Activated CD4-positive, alpha-beta T cell treated with anti-CD3 and anti-CD28 coated beads, Interleukin-2, amount 50 U/mL, for 48 hours (primary cell): ENCODE measurements around the gene REC114.

Experiments used
- DNase-seq, 2 experiments: peaks; one replicate each; pipeline ENCODE4 v3.0.0-alpha.2; 2020

The REC114 gene

DNA sequence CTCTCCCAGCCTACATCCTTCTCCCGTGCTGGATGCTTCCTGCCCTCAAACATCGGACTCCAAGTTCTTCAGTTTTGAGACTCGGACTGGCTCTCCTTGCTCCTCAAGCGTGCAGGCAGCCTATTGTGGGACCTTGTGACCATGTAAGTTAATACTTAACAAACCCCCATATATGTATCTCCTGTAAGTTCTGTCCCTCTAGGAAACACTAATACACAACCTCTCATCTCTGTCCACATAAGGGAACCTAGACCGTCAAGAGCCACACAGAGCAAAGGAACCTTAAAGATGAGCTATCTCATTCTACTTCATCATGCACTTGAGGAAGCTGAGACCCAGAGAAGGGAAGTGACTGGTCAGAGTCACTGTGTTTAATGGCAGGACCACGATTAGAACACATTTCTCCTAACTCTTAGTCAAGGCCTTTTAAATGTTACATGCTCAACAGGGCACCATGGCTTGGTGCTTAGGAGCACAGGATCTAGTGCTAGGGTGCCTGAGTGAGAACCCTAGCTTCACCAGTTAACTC, 140.0 kb downstream of the REC114 start:
- no peak for DNase-seq

DNA sequence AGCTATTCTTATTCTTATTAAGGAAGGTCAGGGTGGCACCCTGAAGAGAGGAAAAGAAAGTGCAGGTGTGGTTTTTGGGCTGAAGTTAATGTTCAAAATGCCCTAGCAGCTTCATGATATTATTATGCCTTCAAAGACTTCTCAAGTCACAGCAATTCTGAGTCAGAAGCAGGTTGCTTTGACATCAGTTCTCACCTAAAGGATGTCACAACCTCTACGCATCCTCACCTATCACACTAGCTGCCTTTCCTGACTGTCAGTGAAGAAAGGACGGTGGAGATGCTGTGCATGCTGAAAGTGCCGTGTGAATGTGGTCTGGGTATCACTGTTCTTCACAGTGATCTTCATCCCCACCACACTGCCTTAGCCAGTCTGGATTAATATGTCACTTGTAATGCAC, 140.6 kb downstream of the REC114 start:
- no peak for DNase-seq

DNA sequence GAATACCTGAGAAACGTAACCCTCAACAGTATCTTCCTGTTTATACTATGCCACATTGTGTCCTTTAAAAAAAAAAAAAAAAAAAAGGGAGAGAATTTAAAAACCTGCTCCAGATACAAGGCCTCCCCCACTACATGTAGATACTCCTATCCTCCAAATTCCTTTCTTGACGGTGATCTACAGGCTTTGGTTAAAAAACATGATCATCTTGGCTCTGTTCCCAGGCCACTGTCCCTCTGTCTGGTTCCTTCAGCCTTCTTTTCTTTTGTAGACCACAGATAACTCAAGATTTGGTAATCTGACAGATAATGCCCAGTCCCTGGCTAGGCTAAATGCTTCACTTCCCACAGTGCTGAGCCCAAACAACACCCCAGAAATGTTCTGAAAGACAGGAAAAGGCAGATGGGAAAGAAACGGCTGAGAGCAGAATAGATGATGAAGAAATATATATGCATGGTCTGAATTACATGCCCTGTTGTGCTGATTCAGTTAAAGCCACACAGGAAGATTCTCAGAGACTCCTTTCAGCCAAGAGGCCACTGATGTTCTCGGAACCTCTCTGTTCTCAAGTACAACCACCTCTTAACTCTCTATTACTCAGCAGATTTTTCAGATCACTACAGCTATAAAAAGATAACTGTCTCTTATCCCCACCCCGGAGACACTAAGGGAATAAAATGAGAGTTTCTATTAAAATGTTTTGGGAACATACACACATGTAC, 141.9 kb downstream of the REC114 start:
- no peak for DNase-seq

DNA sequence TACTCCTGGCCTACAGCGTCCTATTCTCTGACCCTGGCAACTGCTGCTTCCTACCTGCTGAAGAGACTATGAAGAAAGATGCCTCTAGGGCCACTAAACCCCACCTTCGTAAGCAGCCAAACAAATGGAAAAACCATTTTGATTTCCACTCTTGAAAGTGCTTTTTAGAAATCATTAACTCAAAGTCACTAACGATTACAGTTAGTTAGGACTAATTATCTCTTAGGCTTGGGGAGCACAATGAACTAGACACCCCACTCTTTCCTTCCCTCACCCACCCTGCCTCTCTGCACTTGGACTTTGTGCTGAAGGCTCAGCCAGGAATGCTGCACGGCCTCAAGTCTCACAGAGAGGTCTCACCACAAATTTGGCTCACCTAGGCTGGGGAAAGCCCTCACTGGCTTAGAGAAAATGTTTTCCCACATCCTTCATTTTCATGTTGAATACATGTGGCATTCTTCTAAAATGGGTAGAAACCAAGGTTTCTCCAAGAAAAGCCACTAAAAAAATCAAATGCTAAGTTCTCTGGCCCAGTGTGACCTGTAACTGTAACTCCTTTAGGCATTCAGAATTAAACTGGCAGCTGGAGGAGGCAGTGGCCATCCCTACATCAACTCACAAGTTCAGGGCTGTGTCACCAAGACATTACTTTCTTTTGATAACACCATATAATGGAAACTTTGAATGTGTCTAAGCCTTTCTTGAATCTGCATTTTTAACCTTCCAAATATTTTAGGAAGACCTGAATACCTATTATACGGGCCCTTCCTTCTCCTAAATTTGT, 143.1 kb downstream of the REC114 start:
- no peak for DNase-seq

DNA sequence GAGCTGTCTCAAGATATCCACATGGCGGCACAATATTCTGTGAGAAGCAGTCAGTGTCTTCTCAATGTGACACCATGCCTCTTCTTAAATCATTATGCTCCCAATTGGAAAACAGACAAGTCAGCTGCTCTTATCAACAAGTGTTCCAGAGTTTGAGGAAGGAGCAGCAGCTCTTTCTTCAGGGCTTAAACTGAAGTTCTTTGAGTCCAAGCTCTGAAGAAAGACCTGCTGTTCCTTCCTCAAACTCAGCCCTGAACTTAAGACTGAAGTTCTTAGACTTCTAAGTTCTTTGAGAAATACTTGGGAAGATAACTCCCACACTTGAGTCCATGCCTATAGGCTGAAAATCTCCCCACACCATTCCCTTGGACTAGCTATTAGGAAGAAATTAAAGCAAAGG, 146.8 kb downstream of the REC114 start:
- DNase-seq, result no peak

DNA sequence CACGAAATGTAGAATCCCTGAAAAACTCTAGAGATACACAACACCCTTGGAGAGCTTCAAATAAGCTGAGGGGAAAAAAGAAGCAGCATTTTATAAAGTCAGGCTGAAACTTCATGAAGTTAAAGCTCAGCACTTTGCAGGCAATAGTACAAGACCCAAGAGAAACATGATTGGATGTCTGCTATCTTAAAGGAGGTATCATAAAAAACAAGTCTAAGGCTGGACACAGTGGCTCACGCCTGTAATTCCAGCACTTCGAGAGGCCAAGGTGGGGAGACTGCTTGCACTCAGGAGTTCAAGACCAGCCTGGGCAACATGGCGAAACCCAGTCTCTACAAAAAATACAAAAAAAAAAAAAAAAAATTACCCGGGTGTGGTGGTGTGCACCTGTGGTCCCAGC, 147.3 kb downstream of the REC114 start:
- no peak for DNase-seq

DNA sequence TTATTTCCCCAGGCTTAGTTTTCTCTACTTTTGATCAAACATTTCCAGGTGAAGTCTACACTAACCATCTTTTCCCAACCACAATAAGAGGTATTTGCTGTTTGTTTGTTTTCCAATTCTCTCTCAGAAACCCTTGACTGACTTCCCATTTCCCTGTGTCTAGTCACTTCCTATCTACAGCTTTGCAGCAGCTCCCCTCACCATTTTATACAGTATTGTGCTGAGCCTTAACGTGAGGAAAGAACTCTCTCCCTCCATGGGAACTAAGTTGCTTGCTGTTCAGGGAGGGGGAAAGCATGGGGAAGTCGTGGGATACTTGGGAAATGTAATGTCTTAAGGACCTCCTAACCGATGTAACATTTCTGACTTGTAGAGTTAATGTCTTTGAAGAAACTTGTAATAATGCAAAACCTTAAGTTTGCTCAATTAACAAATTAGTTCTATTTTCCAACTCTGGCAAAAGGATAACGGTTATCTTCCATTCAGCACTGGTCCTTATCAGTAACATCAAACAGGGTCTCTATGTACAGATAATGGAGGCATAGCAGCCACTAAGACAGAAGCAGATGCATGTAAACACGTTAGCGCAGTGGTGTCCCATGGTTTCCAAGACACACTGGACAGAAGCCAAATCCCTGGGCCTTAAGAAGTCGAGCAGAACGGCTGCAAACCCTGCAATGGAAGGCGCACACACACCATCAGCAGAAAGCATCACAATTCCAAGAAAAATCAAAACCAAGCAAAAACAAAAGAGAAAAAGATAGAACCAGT, 150.5 kb downstream of the REC114 start:
- DNase-seq, result no peak

DNA sequence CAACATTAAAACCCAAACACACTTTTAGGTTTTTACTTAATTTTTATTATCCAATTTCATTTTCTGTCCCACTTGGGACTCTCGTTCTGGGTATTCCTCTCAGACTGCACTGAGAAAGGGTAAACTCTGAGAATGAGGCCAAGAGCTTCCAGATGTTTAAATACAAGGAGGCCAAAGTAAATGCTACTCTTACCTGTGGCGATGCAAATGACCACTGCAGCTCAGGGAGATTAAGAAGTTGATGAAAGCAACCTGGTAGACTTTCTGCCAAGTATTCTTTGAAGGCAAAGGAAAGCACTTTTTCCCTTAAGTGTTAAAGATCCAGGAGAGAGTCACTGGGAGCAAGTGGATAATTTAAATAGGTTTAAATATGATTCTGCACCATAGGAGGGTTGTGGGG, 151.1 kb downstream of the REC114 start:
- no peak for DNase-seq

DNA sequence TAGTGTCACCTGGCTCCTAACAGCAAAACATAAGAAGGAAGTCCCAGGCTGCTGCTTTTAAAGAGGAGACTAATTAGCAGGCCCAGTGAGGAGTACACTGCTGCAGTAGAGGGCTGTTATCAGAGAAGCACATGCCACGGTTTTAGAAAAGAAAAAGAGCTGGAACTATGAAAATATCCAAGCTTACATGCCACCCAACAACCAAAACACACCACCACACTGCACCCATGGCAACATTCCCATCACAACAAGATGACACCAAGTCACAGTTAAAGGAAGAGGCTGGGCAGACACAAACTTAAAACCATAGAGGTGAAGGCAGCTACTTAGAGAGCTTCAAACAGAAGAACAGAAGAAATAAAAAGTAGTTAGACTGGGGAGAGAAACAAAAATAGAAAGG, 153.2 kb downstream of the REC114 start:
- DNase-seq, result no peak

DNA sequence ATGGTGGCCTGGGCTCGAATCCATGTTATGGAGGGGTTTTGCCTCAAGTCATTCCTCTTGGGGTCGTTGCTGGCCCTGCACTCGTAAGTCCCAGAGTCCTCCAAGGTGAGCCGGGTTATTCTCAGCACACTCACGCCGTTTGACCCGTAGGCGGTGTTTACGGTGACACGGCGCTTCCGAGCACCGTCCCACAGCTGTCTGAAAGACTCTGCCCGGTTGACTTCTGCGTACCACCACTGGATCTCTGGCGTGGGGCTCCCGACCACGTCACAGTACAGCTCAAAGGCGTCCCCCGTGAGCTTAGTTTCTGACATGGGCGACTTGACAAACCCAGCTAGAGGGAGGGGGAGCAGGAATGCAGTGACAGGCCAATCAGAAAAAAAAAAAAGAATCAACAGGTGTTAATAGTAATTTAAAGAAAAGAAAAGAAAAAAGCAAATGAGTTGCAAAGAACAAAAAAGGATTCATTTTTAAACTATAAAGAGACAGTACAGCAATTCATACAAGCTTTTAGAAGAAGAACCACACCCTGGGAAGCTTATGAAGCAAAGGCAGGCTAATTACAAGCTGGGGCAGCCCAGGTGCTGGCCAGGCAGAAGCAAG, 154.2 kb downstream of the REC114 start:
- no peak for DNase-seq

DNA sequence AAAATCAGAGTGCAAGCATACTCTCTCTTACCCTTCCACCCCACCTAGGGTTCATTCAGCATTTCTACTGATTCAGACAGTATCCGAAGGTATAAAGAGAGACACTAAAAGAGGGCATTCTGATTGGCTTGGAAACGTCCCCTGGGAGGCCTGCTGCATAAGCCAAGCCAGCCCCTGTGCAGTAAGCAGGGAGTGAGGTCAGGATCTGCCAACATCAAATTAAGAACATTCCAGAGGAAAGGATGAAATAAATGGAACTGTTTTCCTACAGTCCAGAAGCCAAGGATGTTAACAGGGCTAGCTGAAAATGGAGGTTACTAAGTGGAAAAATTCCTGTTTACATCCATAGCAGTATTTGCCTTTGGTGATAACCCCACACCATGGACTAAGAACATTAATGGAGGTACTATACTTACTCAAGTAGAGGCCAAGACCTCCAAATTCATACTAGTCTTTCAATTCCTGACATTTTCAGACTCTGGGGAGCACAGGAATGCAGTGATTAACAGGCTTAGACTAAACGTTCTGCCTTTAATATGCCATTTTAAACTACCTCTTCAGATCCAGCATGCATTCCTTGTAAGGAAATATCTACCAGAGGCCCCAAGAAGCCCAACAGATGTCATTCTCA, 155.7 kb downstream of the REC114 start:
- DNase-seq, result no peak

DNA sequence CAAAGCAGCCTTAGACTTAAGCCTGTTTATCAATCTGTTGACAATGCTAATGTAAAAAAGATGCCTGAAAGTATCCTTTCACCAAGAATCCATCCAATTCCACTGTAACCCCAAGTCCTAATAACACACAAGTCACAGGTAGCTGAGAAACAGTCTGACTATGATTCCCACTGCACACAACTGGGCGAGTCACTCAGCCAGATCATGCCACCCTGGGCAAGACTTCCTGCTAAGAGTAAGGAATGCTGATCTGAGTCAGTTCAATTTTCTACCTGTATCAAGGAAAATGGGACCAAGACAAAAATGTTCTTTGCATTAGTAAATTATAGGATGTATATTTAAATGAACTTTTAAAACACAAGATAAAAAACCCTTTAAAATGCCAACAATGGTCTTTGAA, 157.0 kb downstream of the REC114 start:
- DNase-seq, result no peak

DNA sequence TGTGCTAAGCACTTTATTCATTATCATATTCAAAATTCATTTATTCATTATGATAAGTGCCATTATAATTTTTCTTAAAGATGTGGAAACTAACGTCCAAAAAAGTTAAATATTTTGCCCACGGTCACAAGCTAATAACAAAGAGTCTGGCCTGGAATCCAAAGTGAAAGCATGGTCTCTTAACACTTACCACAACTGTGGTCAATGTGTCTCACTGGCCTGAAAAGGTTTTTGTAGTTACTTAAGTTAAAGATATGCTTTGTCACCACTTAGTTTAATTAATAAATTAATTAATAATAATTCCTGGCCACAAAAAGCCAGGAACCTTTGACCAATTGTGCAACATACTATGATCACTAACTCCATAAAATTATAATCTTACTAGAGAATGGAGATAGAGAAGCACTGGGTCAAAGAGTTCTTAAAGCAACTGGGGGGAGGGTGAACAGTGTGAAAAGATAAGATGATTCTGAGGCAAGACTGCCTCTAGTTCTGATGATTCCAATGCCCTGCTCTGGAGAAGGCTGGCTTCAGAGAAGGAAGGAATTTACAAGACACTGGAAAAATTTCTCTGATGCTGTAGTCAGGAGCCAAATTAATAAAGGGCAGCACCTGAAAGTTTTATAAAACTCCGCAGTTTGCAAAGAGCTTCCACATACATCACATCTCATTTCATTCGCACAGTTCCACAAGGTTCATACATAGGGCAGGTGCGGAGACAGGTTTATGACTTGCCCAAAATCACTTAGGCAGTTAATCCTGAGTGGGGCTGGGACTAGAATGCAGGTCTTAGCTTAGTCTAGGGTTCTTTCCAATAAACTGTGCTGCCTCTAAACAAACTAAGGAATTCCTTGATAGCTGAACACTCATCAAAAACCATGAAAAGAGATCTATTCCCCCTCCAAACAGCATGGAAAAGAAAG, 157.7 kb downstream of the REC114 start:
- no peak for DNase-seq

DNA sequence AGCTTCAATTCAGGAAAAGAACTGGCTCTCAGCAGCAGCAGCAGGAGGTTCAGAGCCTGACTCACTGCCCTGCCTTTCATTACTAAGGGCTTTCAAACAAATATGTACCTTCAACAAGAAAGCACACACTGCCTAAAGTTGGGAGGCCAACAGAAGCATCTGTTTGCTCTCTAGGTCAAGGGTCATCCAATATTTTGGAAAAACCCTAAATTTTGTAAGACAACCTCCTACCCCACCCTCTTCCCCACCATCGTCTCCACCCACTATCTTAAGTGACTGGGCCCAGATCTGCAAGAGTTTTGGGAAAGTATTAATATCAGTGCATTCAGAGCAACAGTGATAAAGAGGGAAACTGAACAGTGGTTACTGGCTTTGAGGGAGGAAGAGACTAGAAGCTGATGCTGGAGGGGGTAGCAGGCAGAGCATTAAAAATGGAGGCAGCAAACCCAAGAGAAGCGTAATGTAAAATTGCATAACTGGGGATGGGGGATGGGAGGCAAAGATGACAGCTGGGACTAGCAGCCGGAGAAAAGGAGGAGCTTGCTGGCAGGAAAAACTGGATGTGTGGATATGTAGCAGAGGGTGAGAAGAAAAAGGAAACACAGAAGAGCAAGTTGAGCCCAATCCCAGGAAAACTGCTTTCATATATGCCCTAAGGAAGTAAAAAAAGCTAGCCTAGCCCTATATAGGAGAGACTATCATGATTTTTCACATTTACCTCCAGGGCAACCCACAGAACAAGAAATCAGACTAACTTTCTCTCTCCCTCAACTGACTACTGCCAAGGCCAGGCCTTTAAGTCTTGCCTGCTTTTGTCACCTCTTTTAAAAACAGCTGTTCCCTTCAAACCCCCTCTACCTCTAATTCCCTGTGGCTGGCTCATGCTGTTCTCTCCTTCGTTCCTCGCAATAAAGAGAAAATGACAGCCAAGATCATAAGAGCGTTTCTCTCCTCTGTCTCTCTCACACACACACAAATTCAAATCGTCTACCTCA, 158.8 kb downstream of the REC114 start:
- no peak for DNase-seq

DNA sequence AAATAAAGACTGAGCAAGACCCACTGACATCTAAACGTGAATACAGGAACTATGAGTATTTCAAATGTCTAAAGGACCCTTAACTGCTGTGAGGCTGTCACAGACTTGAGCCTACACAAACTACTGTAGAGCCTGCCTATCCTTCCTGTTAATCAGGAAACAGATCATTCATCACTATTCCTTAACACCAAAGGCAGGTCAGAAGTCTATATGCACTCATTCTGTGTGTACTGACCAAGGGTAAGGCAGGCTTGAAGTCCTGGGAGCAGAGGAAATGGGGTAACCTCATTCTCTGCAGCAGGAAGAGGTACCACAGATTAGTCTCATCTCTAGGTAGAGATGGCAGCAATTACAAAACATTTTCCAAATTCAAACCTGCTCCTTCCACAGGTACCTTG, 159.5 kb downstream of the REC114 start:
- no peak for DNase-seq

DNA sequence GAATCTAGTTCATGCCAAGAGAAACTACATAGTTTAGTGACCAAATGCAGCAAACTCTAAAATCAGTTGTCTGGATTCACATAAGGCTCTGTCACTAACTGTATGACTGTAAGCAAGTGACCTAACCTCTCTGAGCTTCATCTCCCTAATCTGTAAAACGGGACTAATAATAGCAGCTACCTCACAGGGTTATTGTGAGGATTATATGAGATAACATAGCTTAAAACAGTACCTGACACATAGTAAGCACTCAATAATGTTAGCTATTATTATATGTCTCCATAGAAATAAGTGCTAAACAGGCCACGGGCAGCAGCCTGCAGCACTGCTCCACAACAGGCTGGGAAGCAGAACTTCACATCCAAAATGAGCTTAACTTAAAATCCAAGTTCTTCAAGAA, 160.0 kb downstream of the REC114 start:
- DNase-seq, result no peak

DNA sequence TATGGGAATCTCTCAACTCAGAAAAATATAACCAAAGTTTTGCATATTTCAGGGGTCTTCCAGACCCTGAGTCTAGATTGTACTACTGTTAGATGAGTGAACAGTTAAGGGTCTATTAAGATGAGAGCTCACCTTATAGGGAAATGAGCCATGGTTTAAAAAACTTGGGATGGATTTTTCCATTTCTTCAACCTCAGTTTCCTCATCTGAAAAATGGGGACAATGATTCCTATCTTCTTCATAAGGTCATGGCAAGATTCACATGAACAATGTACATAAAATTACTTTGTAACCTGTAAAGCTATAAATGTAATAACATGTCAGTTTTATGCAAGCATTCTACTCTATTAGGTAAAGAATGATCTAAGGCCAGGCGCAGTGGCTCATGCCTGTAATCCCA, 161.5 kb downstream of the REC114 start:
- DNase-seq, result no peak

DNA sequence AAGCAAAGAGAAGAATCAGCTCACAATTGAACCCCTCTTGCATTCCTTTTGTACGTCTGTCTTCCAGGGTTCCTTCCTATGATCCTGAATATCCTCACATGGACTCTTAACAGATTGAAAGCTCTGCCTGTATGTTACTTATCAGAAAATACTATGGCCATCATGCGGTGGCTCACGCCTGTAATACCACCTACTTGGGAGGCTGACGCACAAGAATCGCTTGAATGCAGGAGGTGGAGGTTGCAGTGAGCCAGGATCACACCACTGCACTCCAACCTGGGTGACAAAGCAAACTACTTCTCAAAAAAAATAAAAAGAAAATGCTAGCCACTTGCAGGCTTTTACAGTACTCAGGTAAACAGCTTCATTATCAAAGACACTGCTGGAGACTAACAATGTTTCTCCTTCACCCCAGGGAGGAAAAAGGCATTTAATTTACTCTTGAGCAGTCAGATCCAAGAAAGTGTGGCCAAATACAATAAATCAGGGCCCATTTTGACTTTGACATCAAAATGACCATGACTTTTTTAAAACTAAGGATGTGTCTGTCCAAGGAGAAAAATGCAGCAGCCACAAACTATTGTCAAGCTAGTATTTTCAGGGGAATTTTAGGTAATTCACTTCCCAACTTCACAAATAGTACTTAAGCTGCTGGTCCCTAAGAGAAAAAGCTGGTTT, 162.9 kb downstream of the REC114 start:
- DNase-seq, result no peak

DNA sequence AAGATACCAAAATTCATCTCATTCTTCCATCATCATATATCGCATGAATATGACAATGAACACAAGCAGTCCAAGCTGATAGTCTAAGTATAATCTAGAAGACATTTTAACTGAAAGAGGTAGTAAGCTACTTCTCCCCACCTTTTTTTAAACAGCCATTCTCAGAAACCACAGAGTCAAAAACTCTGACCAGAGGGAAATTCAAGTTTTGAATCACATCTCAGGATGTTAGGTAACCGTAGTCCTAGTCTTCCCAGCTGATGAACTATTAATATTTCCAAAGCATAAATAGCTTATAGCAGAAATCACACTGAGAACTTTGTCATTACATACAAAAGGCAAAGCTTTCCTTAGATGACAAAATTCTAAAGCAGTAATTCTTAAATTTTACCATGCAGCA, 164.4 kb downstream of the REC114 start:
- no peak for DNase-seq

DNA sequence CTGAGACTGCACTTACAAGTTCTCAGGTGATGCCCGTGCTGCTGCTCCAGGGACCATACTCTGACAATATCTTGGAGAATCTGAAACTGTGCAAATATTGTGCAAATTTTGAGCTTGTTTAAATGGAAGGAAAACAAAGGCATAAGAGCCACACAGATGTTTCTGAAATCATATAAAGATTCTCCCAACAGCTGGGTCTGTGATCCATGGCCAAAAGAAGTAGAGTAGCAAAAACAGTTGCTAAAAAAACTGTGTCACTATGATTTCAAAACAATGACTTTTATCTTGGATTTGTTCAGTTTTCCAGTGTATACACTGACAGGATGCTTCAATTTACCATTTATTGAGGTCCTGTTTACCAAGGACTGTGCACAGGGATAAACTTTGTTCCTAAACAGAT, 164.9 kb downstream of the REC114 start:
- no peak for DNase-seq
